GM23338 (cell line): ENCODE measurements around the gene FMN2. TPM values are rescaled to one million over a fixed set of nuclear protein-coding genes. Genes with fewer than 3 reads are reported as not detected.
A peak's percentile ranks its signal among the peaks of the same experiment; 100 is the strongest.

Experiments
- ATAC-seq: fragments of 200-7000 bp; cut with Tn5 transposase; 3 replicates; pipeline ENCODE4 v1.9.1; 2020
- DNase-seq: peaks from one replicate; pipeline ENCODE4 v3.0.0-alpha.2; 2015; ENCODE audit warnings: low spot score
- H2AFZ ChIP-seq: fragments of 200-600 bp; sonication (generic); 2 replicates; pipeline ENCODE4 v1.8.0; 2016; ENCODE audit warnings: antibody characterized with exemption, mild to moderate bottlenecking, moderate library complexity
- H3F3A ChIP-seq: fragments of 200-600 bp; sonication (generic); replicated peaks from 2 replicates; pipeline ENCODE4 v1.8.0; 2017; ENCODE audit warnings: antibody characterized with exemption, mixed run types, low read depth
- H3K27ac ChIP-seq: fragments of 200-600 bp; sonication (generic); 2 replicates; pipeline ENCODE4 v1.6.1; 2016; ENCODE audit warnings: low read depth
- H3K27me3 ChIP-seq: fragments of 200-600 bp; sonication (generic); 2 replicates; pipeline ENCODE4 v1.8.0; 2016; ENCODE audit warnings: mild to moderate bottlenecking, mixed run types, moderate library complexity; ENCODE audit not compliant: insufficient read depth
- H3K36me3 ChIP-seq: fragments of 200-600 bp; sonication (generic); 2 replicates; pipeline ENCODE4 v1.8.0; 2016; ENCODE audit warnings: mild to moderate bottlenecking; ENCODE audit not compliant: insufficient read depth
- H3K4me1 ChIP-seq: fragments of 200-600 bp; sonication (generic); 2 replicates; pipeline ENCODE4 v1.8.0; 2016; ENCODE audit warnings: mild to moderate bottlenecking, moderate library complexity; ENCODE audit not compliant: insufficient read depth
- H3K4me2 ChIP-seq: fragments of 200-600 bp; sonication (generic); 2 replicates; pipeline ENCODE4 v1.7.1; 2017; ENCODE audit warnings: mixed run types
- H3K4me3 ChIP-seq: fragments of 200-600 bp; sonication (generic); 2 replicates; pipeline ENCODE4 v1.6.1; 2016; ENCODE audit warnings: mixed run types
- H3K79me2 ChIP-seq: fragments of 200-600 bp; sonication (generic); replicated peaks from 2 replicates; pipeline ENCODE4 v1.8.0; 2017; ENCODE audit warnings: mild to moderate bottlenecking; ENCODE audit not compliant: insufficient read depth
- H3K9me2 ChIP-seq: fragments of 200-600 bp; sonication (generic); 2 replicates; pipeline ENCODE4 v1.8.0; 2017; ENCODE audit not compliant: insufficient read depth
- H4K20me1 ChIP-seq: fragments of 200-600 bp; sonication (generic); replicated peaks from 2 replicates; pipeline ENCODE4 v1.8.0; 2017; ENCODE audit warnings: mild to moderate bottlenecking; ENCODE audit not compliant: insufficient read depth
- H3K27ac Mint-ChIP-seq: 2 replicates; pipeline ENCODE4 v1.8.0; 2020; ENCODE audit warnings: inconsistent platforms, mild to moderate bottlenecking, moderate library complexity, mixed read lengths
- H3K27me3 Mint-ChIP-seq: 3 replicates; pipeline ENCODE4 v1.8.0; 2022; ENCODE audit warnings: low read depth, mild to moderate bottlenecking, moderate library complexity, mixed read lengths, inconsistent platforms; ENCODE audit not compliant: insufficient read depth, poor library complexity
- H3K36me3 Mint-ChIP-seq: 3 replicates; pipeline ENCODE4 v1.8.0; 2021; ENCODE audit warnings: low read depth, mild to moderate bottlenecking, inconsistent platforms, moderate library complexity, mixed read lengths
- H3K4me1 Mint-ChIP-seq: 3 replicates; pipeline ENCODE4 v1.8.0; 2020; ENCODE audit warnings: mild to moderate bottlenecking, inconsistent platforms, mixed read lengths
- H3K4me3 Mint-ChIP-seq: 3 replicates; pipeline ENCODE4 v1.8.0; 2021; ENCODE audit warnings: moderate library complexity, mild to moderate bottlenecking, inconsistent platforms, mixed read lengths
- H3K9me3 Mint-ChIP-seq: 3 replicates; pipeline ENCODE4 v1.8.0; 2020; ENCODE audit warnings: moderate library complexity, mild to moderate bottlenecking, inconsistent platforms, mixed read lengths
- CREB1 ChIP-seq: fragments of 250-450 bp; sonication (Bioruptor Pico); IDR thresholded peaks from 2 replicates; pipeline ENCODE4 v1.5.0; 2020; ENCODE audit warnings: low read depth, mild to moderate bottlenecking, moderate library complexity
- CTCF ChIP-seq, 2 experiments: fragments of 200-600 bp in 1 of 2; sonication (generic) in 1 of 2; conservative IDR thresholded peaks; 2 replicates each; pipeline versions ENCODE4 v1.5.1 to v1.6.1; 2016 to 2017; ENCODE audit warnings: antibody characterized with exemption in 2 of 2, low read depth in 2 of 2, mild to moderate bottlenecking in 2 of 2, moderate library complexity in 1 of 2
- ETS1 ChIP-seq: IDR thresholded peaks from 2 replicates; pipeline ENCODE4 v1.6.1; 2016; ENCODE audit warnings: antibody characterized with exemption
- EZH2 ChIP-seq: fragments of 200-600 bp; sonication (generic); IDR thresholded peaks from one replicate; pipeline ENCODE4 v1.8.0; 2017; ENCODE audit warnings: antibody characterized with exemption, mild to moderate bottlenecking, low read depth; ENCODE audit not compliant: unreplicated experiment
- EZH2phosphoT487 ChIP-seq: fragments of 200-600 bp; sonication (generic); IDR thresholded peaks from one replicate; pipeline ENCODE4 v1.8.1; 2018; ENCODE audit warnings: antibody characterized with exemption; ENCODE audit not compliant: unreplicated experiment
- JUNB ChIP-seq: IDR thresholded peaks from one replicate; pipeline ENCODE4 v1.6.1; 2016; ENCODE audit warnings: antibody characterized with exemption; ENCODE audit not compliant: unreplicated experiment
- NANOG ChIP-seq: IDR thresholded peaks from 2 replicates; pipeline ENCODE4 v1.6.1; 2016; ENCODE audit warnings: antibody characterized with exemption, borderline replicate concordance
- POLR2AphosphoS5 ChIP-seq: IDR thresholded peaks from 2 replicates; pipeline ENCODE4 v1.6.1; 2016; ENCODE audit warnings: antibody characterized with exemption, low read depth
- REST ChIP-seq: IDR thresholded peaks from one replicate; pipeline ENCODE4 v1.6.1; 2018; ENCODE audit warnings: antibody characterized with exemption; ENCODE audit not compliant: unreplicated experiment
- STAT1 ChIP-seq: IDR thresholded peaks from one replicate; pipeline ENCODE4 v1.6.1; 2016; ENCODE audit warnings: antibody characterized with exemption; ENCODE audit not compliant: unreplicated experiment
- ZNF114 ChIP-seq: fragments of 250-450 bp; sonication (Bioruptor Pico); IDR thresholded peaks from 2 replicates; pipeline ENCODE4 v1.5.0; 2020; ENCODE audit warnings: mild to moderate bottlenecking, moderate library complexity
- ZNF331 ChIP-seq: fragments of 250-450 bp; sonication (Bioruptor Pico); IDR thresholded peaks from 2 replicates; pipeline ENCODE4 v1.5.0; 2020; ENCODE audit warnings: low read depth, mild to moderate bottlenecking, moderate library complexity
- ZNF462 ChIP-seq: fragments of 250-450 bp; sonication (Bioruptor Pico); IDR thresholded peaks from 2 replicates; pipeline ENCODE4 v1.5.0; 2020; ENCODE audit warnings: mild to moderate bottlenecking, moderate library complexity
- polyA plus RNA-seq: library from polyadenylated mRNA; unstranded; fragments of >200 nt; fragmentation: Nextera tagmentation; extraction: Ambion mirVana; gene quantifications from 2 replicates; pipeline ENCODE4 v1.2.1, GENCODE V29; 2016
- total RNA-seq: library from RNA; depleted of rRNA; stranded (reverse); fragments of >200 nt; shearing (Covaris generic); gene quantifications from 2 replicates; pipeline ENCODE4 v1.2.3, GENCODE V29; 2014

The FMN2 gene
- total and polyA plus RNA-seq, 2 experiments from 2014 or later = 1.5 to 2.5 TPM

GRCh38 chr1:240116831-240117769 is 25.4 kb downstream of the FMN2 start:
- Histone ChIP-seq H3K27ac (no peak overlapping the region), H4K20me1 (no peaks in the 10 kb centered on the region), H2AFZ (no peak overlapping the region), H3F3A (no peaks in the 10 kb centered on the region), H3K4me2 (peak overlapping the region; percentile 58; the same call in 1 of the 2 replicates), H3K9me2 (peaks cover 8% of the 10 kb centered on the region), H3K4me3 (no peak overlapping the region), H3K79me2 (no peaks in the 10 kb centered on the region), H3K27me3 (no peaks in the 10 kb centered on the region), H3K36me3 (no peaks in the 10 kb centered on the region), H3K4me1 (peaks cover 13% of the 10 kb centered on the region; the same call in 1 of the 2 replicates)
- Mint-ChIP-seq H3K27ac (no peak overlapping the region), H3K36me3 (no peaks in the 10 kb centered on the region), H3K4me3 (no peak overlapping the region), H3K27me3 (no peaks in the 10 kb centered on the region), H3K4me1 (no peaks in the 10 kb centered on the region; the same call in 1 of the 3 replicates), H3K9me3 (no peaks in the 10 kb centered on the region)
- TF ChIP-seq ETS1 (no peak), POLR2AphosphoS5 (no peak), STAT1 (no peak), ZNF114 (CRISPR knock-in tag) (no peak), ZNF331 (CRISPR knock-in tag) (no peak), CTCF (conservative IDR thresholded peaks at IDR 0.05; ENCODE audit: low read depth in 2 of 2) (no peak), JUNB (no peak), CREB1 (CRISPR knock-in tag) (no peak), NANOG (no peak), ZNF462 (CRISPR knock-in tag) (no peak), EZH2phosphoT487 (no peak), EZH2 (no peak), REST (no peak)
- no peak for ATAC-seq
- no peak for DNase-seq
